ENCODE measurements around the gene PABPC5.

PABPC5 gene

GRCh38 chrX:91434351-91435168 lies at the start of gene PABPC5:
PABPC5 (plus strand) TSS chrX:91434839; CDS start chrX:91435578, 739 bp downstream.
- no peak for DNase-seq

GRCh38 chrX:91389026-91389425 lies 45.6 kb upstream of the PABPC5 start:
- no peak for DNase-seq

GRCh38 chrX:91414713-91415112 lies 19.9 kb upstream of the PABPC5 start:
- DNase-seq, result no peak

GRCh38 chrX:91435395-91435794 lies 756 bp downstream of the PABPC5 start:
- DNase-seq, result no peak

All from stimulated activated CD8-positive, alpha-beta memory T cell treated with anti-CD3 and anti-CD28 coated beads, Interleukin-4, amount 100 ng/mL, for 48 hours (primary cell).